IPS-NIHi11 (cell line): ENCODE data around the gene ARHGAP6.
"Not testable (repeated sequence)": the region's sequence is repeated elsewhere in the genome, so short reads cannot be mapped to it uniquely, and the experiment has no call there.

Experiments
- DNase-seq: peaks from one replicate; pipeline ENCODE4 v3.0.0; 2012; ENCODE audit warnings: mixed read lengths, low spot score

The ARHGAP6 gene

GRCh38 chrX:11293113-11293512 is 372.6 kb downstream of the ARHGAP6 start, which contains the start of gene AMELX:
AMELX (plus strand) TSS chrX:11293413; CDS start chrX:11294789, 1,376 bp downstream.
- no peak for DNase-seq

DNA sequence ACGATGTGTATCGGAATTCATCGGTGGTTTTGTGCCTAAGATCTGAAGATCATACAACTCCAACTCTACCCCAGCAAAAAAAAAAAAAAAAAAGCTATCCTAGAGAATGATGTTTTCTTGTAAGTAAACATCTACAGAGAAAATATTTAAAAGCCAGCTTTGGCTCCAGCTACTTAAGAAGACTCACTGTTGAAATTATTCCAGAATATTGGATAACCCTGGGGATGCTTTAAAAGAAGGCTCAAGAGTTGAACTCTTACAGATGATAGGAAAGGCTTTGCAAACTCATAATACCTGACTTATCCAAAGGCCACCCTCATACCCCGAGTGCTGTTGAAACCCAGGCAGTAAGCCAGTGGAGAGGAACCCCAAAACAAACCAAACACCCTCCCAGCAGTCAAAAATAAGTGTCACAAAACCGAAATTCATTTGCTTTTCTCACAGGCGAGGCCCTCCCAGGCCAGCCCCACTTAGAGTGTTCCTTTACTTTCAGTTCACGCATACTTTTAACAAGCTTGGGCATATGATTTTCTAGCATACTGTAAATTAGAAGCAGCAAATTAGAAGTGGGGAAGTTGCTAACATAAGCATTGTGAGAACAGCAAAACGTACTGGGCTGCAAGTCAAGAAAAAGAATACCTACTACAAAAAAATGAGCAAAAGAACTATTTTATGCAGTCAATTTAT is 375.2 kb downstream of the ARHGAP6 start:
- no peak for DNase-seq

DNA sequence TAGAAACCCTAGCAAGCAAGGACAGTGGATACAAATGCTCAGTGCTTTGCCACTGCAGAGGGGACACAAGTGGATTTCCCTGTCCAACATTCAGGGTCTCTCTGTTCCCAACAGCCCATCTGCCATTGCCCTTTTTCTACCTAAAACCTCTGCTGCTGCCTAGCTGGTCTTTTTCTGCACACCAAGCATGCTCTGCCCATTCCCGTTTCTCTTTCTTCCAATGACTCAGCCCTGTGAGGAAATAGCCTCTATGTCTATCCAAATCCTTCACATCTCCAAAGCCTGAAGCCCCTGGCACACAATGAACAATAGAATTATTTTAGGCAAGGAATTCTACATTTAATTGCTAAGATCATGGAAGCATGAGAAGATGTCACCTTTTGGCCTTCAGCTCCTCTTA is 378.2 kb downstream of the ARHGAP6 start:
- no peak for DNase-seq

DNA sequence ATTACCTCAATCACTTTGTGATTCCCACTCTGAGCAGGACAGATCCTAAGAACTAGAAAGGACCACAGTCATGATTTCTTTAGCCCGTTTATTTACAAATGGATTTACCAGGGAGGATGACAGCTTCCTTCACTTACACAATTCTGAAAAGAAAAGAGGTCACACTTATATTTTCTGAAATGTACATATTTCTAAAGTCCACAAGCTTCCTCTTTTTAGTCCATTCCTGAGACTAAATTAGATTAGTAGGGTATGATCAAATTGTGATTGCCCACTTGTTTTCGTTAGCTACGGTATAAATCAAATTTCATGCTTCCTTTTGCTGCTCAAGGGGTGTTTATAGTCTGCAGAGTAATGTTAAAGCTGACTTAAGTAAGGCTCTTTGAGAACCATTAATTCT is 380.1 kb downstream of the ARHGAP6 start:
- DNase-seq, result no peak

DNA sequence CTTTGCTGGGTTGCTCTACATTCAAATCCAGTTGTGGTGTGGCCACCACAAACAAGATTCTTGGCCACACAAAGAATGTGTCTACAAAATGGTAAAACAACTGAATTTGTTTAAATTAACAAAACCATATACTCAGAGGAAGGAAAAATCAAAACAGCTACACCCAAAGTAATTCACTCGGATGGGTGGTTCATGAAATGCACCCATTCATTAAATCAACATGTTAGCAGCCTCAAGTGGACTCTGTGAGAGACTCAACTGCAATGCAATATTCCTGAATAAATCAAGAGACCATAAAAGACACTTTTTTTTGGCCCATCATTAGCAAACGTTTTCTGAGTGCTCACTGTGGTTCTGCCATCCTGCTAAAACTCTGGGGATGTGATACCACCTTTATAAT is 383.7 kb downstream of the ARHGAP6 start:
- no peak for DNase-seq

- no peak for DNase-seq
Observed at GRCh38 chrX:11273544-11273943, 392.2 kb downstream of the ARHGAP6 start.

DNA sequence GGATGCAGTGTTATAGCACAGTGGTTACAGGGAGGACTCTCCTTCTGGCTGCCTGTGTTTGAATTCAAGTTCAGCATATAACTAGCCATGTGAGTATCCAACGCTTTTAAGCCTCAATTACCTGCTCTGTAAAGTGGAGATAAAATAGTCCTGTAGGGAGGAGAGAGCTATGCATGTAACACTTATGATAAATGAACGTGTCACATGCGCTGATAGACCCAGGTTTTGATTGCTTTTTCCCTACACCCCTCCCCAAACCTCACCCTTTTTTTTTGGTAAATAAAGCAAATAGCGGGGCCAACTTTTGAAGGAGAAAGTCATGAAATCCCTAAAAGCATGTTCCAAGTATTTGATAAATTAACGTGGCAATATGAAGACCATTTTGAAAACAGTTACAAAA is 392.9 kb downstream of the ARHGAP6 start:
- no peak for DNase-seq

DNA sequence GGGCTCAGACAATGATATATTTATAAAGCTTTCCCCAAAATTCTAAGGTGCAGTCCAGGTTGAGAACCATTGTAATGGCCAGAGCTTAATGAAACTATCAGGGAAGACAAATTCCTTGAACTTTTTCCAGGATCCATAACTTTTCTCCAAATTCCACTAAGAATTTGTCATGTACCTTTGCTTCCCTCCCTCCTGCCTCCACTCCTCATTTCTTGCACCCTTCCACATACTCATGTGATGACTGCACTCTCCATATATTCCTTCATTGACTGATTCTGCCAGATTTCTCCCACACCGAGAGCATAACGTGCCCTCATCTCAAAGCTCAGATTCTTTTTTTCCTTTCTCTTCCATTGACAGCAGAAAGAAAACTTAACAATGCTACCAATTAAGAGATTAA is 393.4 kb downstream of the ARHGAP6 start:
- DNase-seq, result no peak

- no peak for DNase-seq
Observed at GRCh38 chrX:11269996-11270395, 395.7 kb downstream of the ARHGAP6 start.

- no peak for DNase-seq
Observed at GRCh38 chrX:11269006-11269405, 396.7 kb downstream of the ARHGAP6 start.

GRCh38 chrX:11267425-11267824 is 398.3 kb downstream of the ARHGAP6 start:
- DNase-seq, result no peak

DNA sequence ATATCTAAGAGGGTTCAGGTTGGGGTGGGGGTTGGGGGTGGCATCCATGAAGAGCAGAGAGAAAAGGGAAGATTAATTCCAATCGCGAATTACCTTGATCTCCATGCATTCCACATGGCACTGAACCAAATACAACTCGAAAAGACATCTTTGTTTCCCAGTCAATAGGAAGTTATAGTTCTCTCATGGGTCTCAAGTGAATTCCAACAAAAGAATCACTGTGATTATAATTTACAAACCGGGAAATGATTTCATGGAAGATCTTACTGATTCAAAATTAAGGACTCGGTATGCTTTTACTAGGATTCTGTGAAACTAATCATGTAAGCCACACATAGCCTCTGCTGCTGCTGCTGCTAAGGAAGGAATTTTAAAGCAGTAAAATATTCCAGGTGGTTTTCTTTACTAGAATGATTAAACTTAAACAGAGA is 399.1 kb downstream of the ARHGAP6 start:
- no peak for DNase-seq

GRCh38 chrX:11265352-11265751 is 400.4 kb downstream of the ARHGAP6 start:
- no peak for DNase-seq

DNA sequence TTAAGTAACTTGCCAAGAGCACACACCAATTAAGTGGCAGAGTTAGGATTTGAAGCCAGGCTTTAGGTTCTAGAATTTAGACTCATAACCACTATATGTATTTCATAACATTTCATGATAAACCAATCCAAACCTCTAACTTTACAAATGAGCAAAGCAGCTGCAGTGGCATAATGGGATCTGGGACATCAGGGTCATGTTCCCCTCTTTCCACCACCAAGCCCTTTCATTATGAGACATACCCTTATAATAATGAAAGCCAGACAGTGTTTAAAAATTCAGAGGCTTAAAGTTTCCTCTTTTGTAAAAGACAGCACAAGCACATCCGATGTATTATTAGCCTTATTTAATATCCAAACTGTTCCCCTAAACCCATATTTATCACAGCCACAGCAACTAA is 400.8 kb downstream of the ARHGAP6 start:
- no peak for DNase-seq

DNA sequence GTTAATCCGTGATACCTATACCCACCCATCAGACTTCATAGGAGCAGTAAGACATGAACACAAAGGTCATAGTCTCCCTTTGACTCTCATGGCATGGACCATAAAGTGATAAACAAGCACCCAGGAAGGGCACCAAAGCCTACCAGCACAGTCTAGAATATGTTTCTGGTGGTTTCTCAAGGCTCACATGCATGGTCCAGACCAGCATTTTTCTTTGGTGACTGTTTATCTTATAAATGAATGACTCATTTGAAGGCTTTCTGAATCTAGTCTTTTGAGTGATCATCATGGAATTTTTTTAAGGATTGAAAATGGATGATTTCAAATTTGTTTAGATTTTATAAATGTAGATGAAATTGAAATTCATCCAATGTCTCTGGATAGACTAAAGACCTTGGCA is 404.5 kb downstream of the ARHGAP6 start:
- DNase-seq, result no peak

- DNase-seq, result no peak
Observed at GRCh38 chrX:11259437-11259836, 406.3 kb downstream of the ARHGAP6 start.

DNA sequence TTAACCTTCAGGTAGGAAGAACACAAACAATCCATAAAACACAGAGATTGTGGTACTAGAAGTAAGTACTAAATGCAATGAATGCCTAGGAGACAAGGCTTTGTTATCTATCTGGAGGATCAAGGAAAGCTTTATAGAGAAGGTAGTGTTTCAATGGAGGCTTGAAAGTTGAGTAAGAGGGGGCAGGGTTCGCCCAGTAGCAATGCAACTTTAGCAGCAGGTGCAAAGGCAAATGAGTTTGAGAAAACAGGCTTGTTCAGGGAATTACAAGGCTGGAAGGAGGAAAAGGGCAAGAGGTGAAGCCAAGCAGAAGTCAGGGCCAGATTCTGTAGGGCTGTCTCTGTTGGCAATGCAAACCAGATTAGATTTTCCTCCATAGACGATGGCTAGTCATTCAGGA is 408.0 kb downstream of the ARHGAP6 start:
- no peak for DNase-seq

DNA sequence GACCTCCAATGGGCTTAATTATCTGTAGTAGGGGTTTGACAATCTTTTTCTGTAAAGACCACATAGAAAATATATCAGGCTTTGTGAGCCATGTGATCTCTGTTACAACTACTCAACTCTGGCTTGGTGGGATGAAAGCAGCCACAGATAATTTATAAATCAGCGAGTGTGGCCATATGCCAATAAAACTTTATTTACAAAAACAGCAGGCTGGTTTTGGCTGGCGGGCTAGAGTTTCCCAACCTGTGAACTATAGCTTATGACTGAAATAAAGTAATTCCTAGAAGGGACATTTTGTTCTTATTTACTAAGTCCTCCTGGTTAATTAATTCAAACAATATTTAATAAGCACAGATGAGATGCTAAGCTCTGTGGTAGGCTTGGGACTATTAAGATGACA is 408.4 kb downstream of the ARHGAP6 start:
- DNase-seq, result no peak

DNA sequence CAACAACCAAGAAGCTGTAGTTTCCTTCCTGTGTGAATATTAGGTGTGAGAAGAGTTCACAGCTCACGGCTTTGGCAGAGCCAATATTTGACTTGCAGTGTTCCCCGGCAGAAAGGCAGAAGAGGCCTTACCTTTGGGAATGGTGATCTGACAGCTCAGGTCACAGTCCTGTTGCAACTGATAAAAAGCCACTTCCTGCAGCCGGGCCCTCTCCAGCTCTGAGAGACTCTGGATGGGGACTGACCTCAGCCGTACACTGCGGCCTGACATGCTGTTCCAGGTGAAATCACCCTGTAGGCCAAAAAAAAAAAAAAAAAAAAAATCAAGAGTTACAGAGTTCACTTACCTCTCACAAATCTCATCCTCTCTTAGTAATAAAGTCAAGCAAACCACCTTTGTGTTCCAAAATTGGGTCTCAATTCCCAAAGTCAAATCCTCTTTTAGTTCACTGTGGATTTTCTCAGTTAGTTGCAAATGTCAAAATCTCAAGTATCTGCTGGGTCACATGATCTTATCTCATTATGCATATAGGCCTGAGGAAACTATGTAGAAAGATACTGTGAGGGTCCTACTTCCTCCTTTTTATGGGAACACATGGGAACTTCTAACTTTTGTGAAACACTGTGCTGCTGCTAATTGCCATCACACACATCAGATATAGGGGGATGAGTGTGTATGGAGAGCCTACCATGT is 411.2 kb downstream of the ARHGAP6 start:
- DNase-seq, result no peak

DNA sequence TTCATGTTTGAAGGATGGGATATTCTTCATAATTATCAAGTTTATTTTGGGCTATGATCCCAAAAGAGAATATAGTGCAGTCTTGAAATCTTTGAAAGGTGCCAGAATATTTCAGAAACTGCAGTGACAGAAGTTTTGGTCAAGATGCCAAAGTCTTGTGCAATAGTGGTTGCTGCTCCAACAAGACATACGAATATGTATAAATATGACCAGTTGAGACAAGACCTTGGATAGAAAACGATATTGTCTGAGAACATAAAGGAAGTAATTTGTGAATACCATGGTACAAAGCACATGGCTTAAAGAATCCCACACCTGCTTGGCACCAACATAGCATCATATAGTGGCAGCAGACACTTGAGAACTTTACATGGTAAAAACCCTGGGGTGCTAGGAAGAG is 421.1 kb downstream of the ARHGAP6 start:
- no peak for DNase-seq

DNA sequence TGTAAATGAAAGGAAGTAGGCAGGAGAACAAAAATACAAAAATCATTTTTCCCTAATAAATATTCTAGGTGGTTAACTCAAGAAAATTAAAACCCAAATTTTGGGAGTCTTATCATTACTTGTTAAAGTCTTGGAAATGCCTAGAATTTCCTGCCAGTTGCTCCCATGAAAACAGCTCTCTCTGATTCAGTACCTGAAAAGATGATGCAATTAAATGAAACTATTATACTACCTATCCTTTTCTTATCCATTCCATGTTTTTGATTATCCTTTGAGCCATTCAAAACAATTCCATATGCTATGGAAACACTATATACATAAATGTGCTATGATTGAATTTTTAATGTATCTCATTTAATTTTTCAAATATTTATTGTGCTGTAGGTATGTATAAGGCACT is 423.0 kb downstream of the ARHGAP6 start:
- DNase-seq, result no peak

DNA sequence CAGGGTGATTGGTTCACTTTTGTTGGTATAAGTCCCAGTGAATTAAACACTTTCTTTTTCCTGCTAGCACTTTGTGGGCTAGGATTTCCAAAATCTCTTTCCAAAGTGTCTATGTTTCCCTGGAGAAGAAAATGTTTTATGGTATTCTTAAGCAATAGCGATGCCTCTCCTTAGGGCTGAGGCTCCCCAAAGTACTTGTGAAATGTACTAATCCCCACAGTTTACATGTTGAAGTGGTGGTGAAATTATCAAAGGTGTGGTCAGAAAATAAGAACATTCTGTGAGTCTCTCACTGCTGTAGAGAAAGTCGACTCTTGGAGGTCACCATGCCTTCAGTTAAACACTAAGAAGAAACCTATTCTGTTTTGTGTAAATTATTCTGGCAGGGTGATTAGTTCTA is 424.0 kb downstream of the ARHGAP6 start:
- no peak for DNase-seq

DNA sequence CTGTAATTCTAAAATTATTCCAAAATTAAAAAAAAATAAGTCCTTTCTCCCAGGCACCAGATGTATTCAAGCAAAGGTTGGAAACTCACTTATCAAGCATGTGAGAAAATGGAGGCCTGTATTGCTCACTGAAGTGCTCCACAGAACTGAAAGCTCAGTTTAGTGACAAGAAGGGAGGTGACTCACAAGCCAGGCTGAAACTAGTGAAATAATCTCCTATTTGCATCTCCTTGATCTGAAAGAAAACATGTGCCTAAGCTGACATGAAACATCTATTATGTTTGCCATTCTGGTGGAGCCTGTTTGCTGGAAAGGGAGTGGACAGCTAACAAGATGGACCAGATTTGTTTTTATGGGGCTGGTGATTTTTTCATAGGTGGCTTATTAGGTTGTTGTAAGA is 426.5 kb downstream of the ARHGAP6 start:
- DNase-seq, result no peak

GRCh38 chrX:11235377-11235776 is 430.3 kb downstream of the ARHGAP6 start:
- DNase-seq, result not testable (repeated sequence)
